HEK293T (cell line): ENCODE measurements around the gene LARP6.

Experiments
- CTCF ChIA-PET: fragments of 350-600 bp; formaldehyde crosslinking; extraction: SDS; loops from one replicate; lab custom pipeline; 2021; ENCODE audit warnings: antibody characterized with exemption, inconsistent platforms; lab: Yijun Ruan, JAX
- POLR2A ChIA-PET: fragments of 350-600 bp; formaldehyde crosslinking; extraction: SDS; loops from one replicate; lab custom pipeline; 2020; ENCODE audit warnings: antibody characterized with exemption, inconsistent platforms; lab: Yijun Ruan, JAX
- DNase-seq: peaks from one replicate; pipeline ENCODE4 v3.0.0; 2012; ENCODE audit warnings: mixed read lengths; ENCODE audit errors: extremely low spot score
- ARNT ChIP-seq: fragments of 450-650 bp; IDR thresholded peaks from 2 replicates; pipeline ENCODE4 v1.6.1; 2017; ENCODE audit warnings: mild to moderate bottlenecking
- BHLHE40 ChIP-seq: fragments of 450-650 bp; IDR thresholded peaks from 2 replicates; pipeline ENCODE4 v1.6.1; 2016; ENCODE audit warnings: mild to moderate bottlenecking, moderate library complexity, borderline replicate concordance
- CTBP1 ChIP-seq: fragments of 450-650 bp; IDR thresholded peaks from 2 replicates; pipeline ENCODE4 v1.6.1; 2016; ENCODE audit warnings: borderline replicate concordance
- ELF4 ChIP-seq: fragments of 450-650 bp; IDR thresholded peaks from 2 replicates; pipeline ENCODE4 v1.6.1; 2017; ENCODE audit warnings: antibody characterized with exemption
- FOXA1 ChIP-seq: fragments of 450-650 bp; IDR thresholded peaks from 2 replicates; pipeline ENCODE4 v1.6.1; 2016; ENCODE audit warnings: mild to moderate bottlenecking
- FOXK2 ChIP-seq: fragments of 450-650 bp; IDR thresholded peaks from 2 replicates; pipeline ENCODE4 v1.6.1; 2016; ENCODE audit warnings: mild to moderate bottlenecking
- FOXM1 ChIP-seq: fragments of 450-650 bp; IDR thresholded peaks from 2 replicates; pipeline ENCODE4 v1.6.1; 2017; ENCODE audit warnings: mild to moderate bottlenecking, borderline replicate concordance
- HDGF ChIP-seq: fragments of 450-650 bp; IDR thresholded peaks from 2 replicates; pipeline ENCODE4 v1.6.1; 2017; ENCODE audit warnings: antibody characterized with exemption, borderline replicate concordance
- L3MBTL2 ChIP-seq: fragments of 450-650 bp; conservative IDR thresholded peaks from 2 replicates; pipeline ENCODE4 v1.6.1; 2016; ENCODE audit warnings: mild to moderate bottlenecking
- LEF1 ChIP-seq: fragments of 450-650 bp; IDR thresholded peaks from 2 replicates; pipeline ENCODE4 v1.6.1; 2017; ENCODE audit warnings: mild to moderate bottlenecking, borderline replicate concordance
- NFRKB ChIP-seq: fragments of 450-650 bp; IDR thresholded peaks from 2 replicates; pipeline ENCODE4 v1.6.1; 2016; ENCODE audit warnings: mild to moderate bottlenecking, moderate library complexity
- PKNOX1 ChIP-seq: fragments of 450-650 bp; IDR thresholded peaks from 2 replicates; pipeline ENCODE4 v1.6.1; 2016
- SP1 ChIP-seq: fragments of 450-650 bp; IDR thresholded peaks from 2 replicates; pipeline ENCODE4 v1.6.1; 2017
- SUZ12 ChIP-seq: fragments of 450-650 bp; IDR thresholded peaks from 2 replicates; pipeline ENCODE4 v1.6.1; 2016; ENCODE audit warnings: mild to moderate bottlenecking
- TARDBP ChIP-seq: fragments of 450-650 bp; IDR thresholded peaks from 2 replicates; pipeline ENCODE4 v1.6.1; 2016
- ZNF384 ChIP-seq: fragments of 450-650 bp; IDR thresholded peaks from 2 replicates; pipeline ENCODE4 v1.6.1; 2016

The LARP6 gene

GRCh38 chr15:70851889-70852288 is 2.1 kb downstream of the LARP6 start:
- POLR2A ChIA-PET, result interaction anchor here (0.7 to 3.8 kb wide), 5 partner anchors 9 to 35 kb away, joined by 3 to 27 read pairs (median 10); no protein-coding TSS in a partner anchor
- DNase-seq, result no peak
- TF ChIP-seq FOXA1 (no peak), FOXM1 (no peak), L3MBTL2 (no peak), TARDBP (no peak), PKNOX1 (no peak), ARNT (no peak)
- CTCF ChIA-PET, result no interaction called here

GRCh38 chr15:70845602-70846360 is 8.2 kb downstream of the LARP6 start:
- ChIA-PET CTCF (no interaction called here), POLR2A (no interaction called here)
- no peak for DNase-seq
- no peak for TF ChIP-seq FOXM1
- TF ChIP-seq TARDBP, result no peak
- TF ChIP-seq HDGF, result no peak
- TF ChIP-seq ELF4, result no peak
- TF ChIP-seq FOXK2, result no peak
- no peak for TF ChIP-seq SUZ12
- no peak for TF ChIP-seq NFRKB
- TF ChIP-seq L3MBTL2, result no peak
- TF ChIP-seq ARNT, result no peak
- TF ChIP-seq CTBP1, result no peak
- TF ChIP-seq SP1, result no peak
- no peak for TF ChIP-seq ZNF384
- TF ChIP-seq PKNOX1, result no peak
- no peak for TF ChIP-seq BHLHE40
- no peak for TF ChIP-seq LEF1

- POLR2A ChIA-PET, result no interaction called here
- CTCF ChIA-PET, result interaction anchor here (0.6 kb wide), 1 partner anchor 47 kb away, joined by 6 read pairs; no protein-coding TSS in a partner anchor
- DNase-seq, result no peak
- TF ChIP-seq PKNOX1, result no peak
- no peak for TF ChIP-seq TARDBP
- TF ChIP-seq HDGF, result no peak
- TF ChIP-seq FOXM1, result no peak
- no peak for TF ChIP-seq SP1
- no peak for TF ChIP-seq FOXK2
- TF ChIP-seq ARNT, result no peak
- no peak for TF ChIP-seq SUZ12
- no peak for TF ChIP-seq LEF1
- TF ChIP-seq CTBP1, result no peak
Measured at GRCh38 chr15:70837476-70837875, 16.5 kb downstream of the LARP6 start.

GRCh38 chr15:70835841-70836240 is 18.1 kb downstream of the LARP6 start:
- ChIA-PET POLR2A (interaction anchor here (3.3 kb wide), 1 partner anchor 18 kb away, joined by 27 read pairs; the partner anchor contains the start of gene LARP6), CTCF (interaction anchor here (0.8 kb wide), 1 partner anchor 11 kb away, joined by 5 read pairs; no protein-coding TSS in a partner anchor)
- no peak for DNase-seq
- no peak for TF ChIP-seq FOXK2
- TF ChIP-seq SUZ12, result no peak
- TF ChIP-seq HDGF, result no peak
- TF ChIP-seq BHLHE40, result no peak
- TF ChIP-seq FOXM1, result no peak
- TF ChIP-seq ZNF384, result no peak
- no peak for TF ChIP-seq SP1
- TF ChIP-seq L3MBTL2, result no peak

- ChIA-PET CTCF (interaction anchor here (0.8 kb wide), 1 partner anchor 11 kb away, joined by 5 read pairs; no protein-coding TSS in a partner anchor), POLR2A (interaction anchor here (3.3 kb wide), 1 partner anchor 18 kb away, joined by 27 read pairs; the partner anchor contains the start of gene LARP6)
- TF ChIP-seq LEF1 (no peak), HDGF (no peak), L3MBTL2 (no peak), PKNOX1 (no peak), ZNF384 (no peak), NFRKB (no peak), FOXA1 (no peak), FOXM1 (no peak), SUZ12 (no peak), CTBP1 (no peak)
- DNase-seq, result no peak
Measured at GRCh38 chr15:70835415-70835814, 18.5 kb downstream of the LARP6 start.

- ChIA-PET CTCF (no interaction called here), POLR2A (interaction anchor here (3.3 kb wide), 1 partner anchor 19 kb away, joined by 27 read pairs; the partner anchor contains the start of gene LARP6)
- no peak for TF ChIP-seq HDGF
- no peak for TF ChIP-seq ZNF384
- DNase-seq, result no peak
Measured at GRCh38 chr15:70834999-70835398, 19.0 kb downstream of the LARP6 start.
